CD4-positive, alpha-beta T cell treated with Interleukin-10 for 1 hour (primary cell): ENCODE data around the gene RPL39L.

Experiments
- DNase-seq: peaks from one replicate; pipeline ENCODE4 v3.0.0-alpha.2; 2020

Gene RPL39L

DNA sequence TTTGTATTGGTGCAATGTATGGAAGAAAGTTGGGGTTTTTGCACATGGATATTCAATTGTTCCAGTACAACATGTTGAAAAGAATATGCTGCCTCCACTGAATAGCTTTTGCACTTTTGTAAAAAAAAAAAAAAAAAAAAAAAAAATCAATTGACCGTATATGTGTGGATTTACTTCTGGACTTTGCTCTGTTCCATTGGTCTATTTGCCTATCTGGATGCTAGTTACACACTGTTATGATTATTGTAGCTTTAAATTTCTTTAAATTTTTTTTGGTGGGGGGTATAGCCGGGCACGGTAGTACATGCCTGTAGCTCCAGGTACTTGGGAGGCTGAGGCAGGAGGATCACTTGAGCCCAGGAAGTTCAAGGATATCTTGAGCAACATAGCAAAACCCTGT, 52.5 kb downstream of the RPL39L start:
- DNase-seq = no peak

DNA sequence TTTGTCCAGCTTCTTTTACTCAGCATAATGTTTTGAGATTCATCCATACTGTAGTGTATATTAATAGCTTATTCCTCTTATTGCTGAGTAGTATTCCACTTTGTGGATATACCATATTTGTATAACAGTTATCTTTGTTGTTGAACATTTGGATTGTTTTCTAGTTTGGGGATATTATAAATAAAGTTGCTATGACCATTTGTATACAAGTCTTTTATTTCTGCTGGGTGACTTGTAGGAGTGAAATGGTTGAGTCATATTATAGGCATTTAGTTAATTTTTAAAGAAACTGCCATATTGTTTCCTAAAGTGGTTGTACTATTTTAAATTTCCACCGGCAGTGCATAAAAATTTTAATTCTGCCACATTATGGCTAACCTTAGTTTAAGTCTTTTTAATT, 53.4 kb downstream of the RPL39L start:
- DNase-seq = no peak

- DNase-seq = no peak
Measured at GRCh38 chr3:187085021-187085666, 54.2 kb downstream of the RPL39L start.

DNA sequence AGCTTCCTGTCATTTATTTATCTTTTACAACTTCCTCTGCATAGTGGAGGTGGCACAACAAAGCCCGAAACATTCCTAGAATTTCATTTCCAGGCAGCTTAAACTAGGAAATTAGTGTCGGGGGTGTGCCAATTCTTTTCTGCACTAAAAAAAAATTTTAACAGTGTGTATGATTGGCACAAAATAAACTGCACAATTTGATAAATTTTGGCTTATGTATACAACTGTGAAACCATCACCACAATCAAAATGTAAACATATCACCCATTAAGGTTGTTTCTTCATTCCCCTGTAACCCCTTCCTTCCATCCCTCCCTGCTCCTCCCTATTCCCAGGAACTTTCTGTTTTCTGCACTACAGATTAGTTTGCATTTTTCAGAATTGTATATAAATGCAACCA, 54.7 kb downstream of the RPL39L start:
- no peak for DNase-seq

DNA sequence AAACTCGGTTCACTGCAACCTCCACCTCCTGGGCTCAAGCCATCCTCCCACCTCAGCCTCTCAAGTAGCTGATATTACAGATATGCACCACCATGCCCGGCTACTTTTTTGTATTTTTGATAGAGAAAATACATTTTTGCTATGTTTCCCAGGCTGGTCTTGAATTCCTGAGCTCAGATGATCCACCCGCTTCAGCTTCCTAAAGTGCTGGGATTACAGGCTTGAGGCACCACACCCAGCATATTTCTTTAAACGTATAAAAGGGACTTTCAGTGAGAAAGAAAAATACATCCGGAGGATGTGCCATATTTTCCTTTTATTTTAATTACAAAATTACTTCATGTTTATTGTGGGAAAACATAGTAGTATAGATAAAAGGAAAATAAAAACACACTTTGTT, 55.2 kb downstream of the RPL39L start:
- DNase-seq = no peak

DNA sequence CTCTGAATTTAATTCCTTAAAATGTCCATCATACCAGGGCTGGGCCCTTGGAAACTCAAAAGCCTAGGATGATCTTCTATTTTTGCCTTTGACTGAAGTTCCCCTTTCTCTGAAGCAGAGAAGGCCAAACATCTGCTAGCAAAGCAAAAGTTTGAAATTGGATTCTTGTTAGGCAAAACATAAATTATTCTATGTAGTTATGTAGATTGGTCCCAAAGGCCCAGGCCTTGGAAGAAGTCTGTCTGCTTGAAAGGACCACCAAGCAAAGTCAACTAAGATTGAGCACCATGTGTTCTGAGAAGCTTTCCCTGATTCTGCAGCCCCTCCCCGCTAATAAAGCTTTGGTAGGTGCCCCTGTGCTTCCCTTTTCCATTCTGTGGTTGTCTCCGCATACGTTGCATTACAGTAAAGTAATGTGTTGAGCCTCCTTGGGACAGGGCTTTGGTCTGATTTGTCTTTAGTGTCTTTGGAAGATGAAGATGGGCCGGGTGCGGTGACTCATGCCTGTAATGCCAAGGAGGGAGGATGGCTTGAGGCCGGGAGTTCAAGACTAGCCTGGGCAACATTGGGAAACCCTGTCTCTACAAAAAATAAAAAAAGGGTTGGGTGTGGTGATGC, 56.4 kb downstream of the RPL39L start:
- no peak for DNase-seq

- DNase-seq = no peak
Measured at GRCh38 chr3:187080799-187081450, 58.4 kb downstream of the RPL39L start.

DNA sequence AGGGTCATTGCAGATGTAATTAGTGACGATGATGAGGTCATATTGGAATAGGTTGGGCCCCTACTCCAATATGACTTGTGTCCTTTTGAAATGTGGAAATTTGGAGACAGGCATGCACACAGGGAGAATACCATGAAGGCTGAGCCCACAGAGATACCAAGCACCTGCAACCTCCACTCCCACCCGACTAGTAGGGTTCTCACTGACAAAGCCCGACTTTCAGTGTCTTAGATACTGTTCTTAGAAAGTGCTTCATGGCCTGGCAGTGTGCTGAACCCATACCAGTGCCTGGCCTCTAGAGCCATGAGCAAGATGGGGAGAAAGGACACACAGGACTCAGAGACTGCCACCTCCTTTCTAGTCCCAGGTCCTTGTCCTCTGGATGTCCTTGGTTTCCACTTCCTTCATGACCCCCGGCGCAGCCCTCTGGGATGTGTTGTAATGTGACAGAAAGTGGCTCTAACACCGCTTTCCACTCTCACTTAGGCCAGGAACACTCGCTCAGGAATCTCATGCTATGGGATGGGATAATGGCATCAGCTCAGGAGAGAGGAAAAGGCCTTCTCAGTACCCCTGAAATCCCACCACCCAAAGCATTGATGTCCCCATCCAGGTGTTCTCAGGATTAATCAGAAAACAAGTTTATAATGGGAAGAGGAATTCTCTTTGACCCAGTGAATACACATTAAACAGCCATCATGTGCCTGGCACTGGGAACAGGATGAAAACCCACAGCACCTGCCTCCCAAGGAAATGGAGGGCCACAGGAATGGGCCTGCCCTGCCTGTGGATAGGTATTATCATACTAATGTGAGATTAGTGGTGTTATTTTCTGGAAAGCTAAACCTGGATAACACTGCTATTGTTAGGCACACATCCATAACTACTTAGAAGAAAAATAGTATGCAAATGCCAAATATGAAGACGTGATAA, 59.9 kb downstream of the RPL39L start:
- no peak for DNase-seq

- DNase-seq = no peak
Measured at GRCh38 chr3:187077537-187077936, 61.8 kb downstream of the RPL39L start.

- no peak for DNase-seq
Measured at GRCh38 chr3:187077085-187077484, 62.2 kb downstream of the RPL39L start.

- no peak for DNase-seq
Measured at GRCh38 chr3:187076297-187076696, 63.0 kb downstream of the RPL39L start.

DNA sequence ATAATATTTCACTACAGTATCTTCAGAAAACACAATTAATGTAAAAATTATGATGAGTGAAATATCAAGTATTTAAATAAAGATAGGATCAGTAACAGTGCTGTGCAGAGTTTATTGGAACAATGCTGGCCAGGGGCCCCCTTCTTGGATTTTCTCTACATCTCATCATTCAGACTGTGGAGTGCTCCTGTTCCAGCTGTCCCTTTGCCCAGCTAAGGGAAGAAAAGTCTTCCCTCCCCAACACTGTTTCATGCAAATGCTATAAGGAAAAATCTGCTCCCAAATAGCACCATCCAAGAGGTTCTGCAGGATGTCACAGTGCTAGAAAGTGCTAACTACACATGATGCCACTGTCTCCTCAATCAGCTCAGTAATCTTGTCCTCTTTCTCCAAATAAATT, 64.5 kb downstream of the RPL39L start:
- DNase-seq = no peak

DNA sequence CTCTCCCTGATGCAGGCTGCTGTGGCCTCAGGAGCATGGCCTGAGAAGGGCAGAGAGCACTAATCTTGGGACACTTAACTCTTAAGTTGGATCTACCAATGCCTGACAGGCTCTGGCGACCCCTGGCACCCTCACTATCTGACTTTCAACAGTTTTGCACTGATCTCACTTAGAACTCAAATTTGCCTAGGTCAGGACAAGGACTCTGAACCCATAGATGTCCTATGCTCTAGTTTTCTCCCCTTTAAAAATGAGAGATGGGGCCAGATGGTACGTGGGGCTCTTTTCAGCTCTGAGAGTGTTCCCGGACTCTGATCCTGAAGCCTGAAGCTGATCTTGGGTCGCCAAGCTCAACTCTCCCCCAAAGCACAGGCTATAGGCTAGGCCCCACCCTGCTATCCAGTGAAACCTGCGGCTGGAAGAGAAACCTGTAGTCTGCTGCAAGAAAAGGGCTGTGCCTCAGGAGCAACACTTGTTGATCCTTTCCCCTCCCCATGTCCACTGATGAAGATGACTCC, 65.7 kb downstream of the RPL39L start:
- no peak for DNase-seq

GRCh38 chr3:187072511-187072910, 66.8 kb downstream of the RPL39L start:
- DNase-seq = no peak

DNA sequence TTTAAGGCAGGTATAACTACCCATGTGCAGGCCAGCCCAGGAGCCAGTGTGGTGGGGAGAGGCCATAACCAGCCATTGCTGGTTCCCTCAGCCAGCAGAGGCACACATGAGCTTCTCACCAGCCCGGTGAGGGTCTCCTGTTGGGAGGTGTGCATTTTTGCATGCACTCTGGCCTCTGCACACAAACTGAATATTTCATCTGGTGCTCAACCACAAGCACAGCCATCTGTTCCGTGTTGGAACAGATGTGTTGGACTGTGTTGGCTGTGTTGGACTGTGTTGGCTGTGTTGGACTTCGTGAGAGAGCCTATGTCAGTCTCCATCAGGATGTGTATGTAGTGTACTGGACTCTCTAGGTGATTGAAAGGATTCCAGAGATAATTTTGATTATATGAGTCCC, 67.2 kb downstream of the RPL39L start:
- no peak for DNase-seq
